Uterus (tissue), 4 donors: ENCODE measurements around the gene CST7. TPM values are rescaled to one million over a fixed set of nuclear protein-coding genes. Genes with fewer than 3 reads are reported as not detected.
A peak's percentile ranks its signal among the peaks of the same experiment; 100 is the strongest.
"Not testable (repeated sequence)": the region's sequence is repeated elsewhere in the genome, so short reads cannot be mapped to it uniquely, and the experiment has no call there.

Source experiments
- DNase-seq, 2 donors: peaks; one replicate each; pipeline ENCODE4 v3.0.0-alpha.2; 2019 to 2020
- H3K27ac ChIP-seq, 2 donors: fragments of 200-600 bp; sonication (generic); 1 replicate in 1 of 2; 2 replicates in 1 of 2; pipeline ENCODE4 v1.5.1; 2016 to 2018
- H3K27me3 ChIP-seq, 2 donors: fragments of 200-600 bp; sonication (generic); one replicate each; pipeline ENCODE4 v1.5.1; 2018 to 2019; ENCODE audit warnings: control low read depth in 1 of 2
- H3K36me3 ChIP-seq, 2 donors: fragments of 200-600 bp; sonication (generic); one replicate each; pipeline ENCODE4 v1.5.1; 2019; ENCODE audit warnings: control low read depth in 1 of 2
- H3K4me1 ChIP-seq, 2 donors: fragments of 200-600 bp; sonication (generic); one replicate each; pipeline ENCODE4 v1.5.1; 2018 to 2019; ENCODE audit warnings: control low read depth in 1 of 2
- H3K4me3 ChIP-seq, 2 donors: fragments of 200-600 bp; sonication (generic); 1 replicate in 1 of 2; 2 replicates in 1 of 2; pipeline ENCODE4 v1.5.1; 2018 to 2019; ENCODE audit warnings: mild to moderate bottlenecking in 1 of 2
- H3K9me3 ChIP-seq, 2 donors: fragments of 200-600 bp; sonication (generic); one replicate each; pipeline ENCODE4 v1.5.1; 2019; ENCODE audit warnings: control low read depth in 1 of 2
- POLR2A ChIP-seq, 2 donors: fragments of 450-650 bp; IDR thresholded peaks; one replicate each; pipeline ENCODE4 v1.6.1; 2016; ENCODE audit warnings: antibody characterized with exemption in 2 of 2, mild to moderate bottlenecking in 1 of 2, moderate library complexity in 1 of 2
- intact Hi-C: fragments of 100-400 bp; cut with DNase I; formaldehyde crosslinking; loops from one replicate; pipeline ENCODE4 v1.15.1; 2023; ENCODE audit warnings: low total_unique reads
- total RNA-seq, 4 donors: library from RNA; depleted of rRNA in 3 of 4; stranded (reverse); fragments of >200 nt in 3 of 4; gene quantifications; one replicate each; pipeline versions ENCODE4 v1.1.0 to v1.2.4, GENCODE V29; 2014 to 2023
- TF ChIP-seq, protein P1 (sequence below), 4 experiments: fragments of 200-600 bp in 2 of 4; fragments of 450-650 bp in 2 of 4; sonication (generic) in 2 of 4; IDR thresholded peaks; one replicate each; pipeline ENCODE4 v1.5.1; 2016 to 2019; ENCODE audit warnings: antibody characterized with exemption in 4 of 4, mild to moderate bottlenecking in 2 of 4, moderate library complexity in 1 of 4
- donor health status: DM: yes; HTN: yes; CAD: no.

CST7 gene
- total RNA-seq, 4 donors from 2014 or later, result 0.97 to 1.8 (median 1.2) TPM; not detected in 1

DNA sequence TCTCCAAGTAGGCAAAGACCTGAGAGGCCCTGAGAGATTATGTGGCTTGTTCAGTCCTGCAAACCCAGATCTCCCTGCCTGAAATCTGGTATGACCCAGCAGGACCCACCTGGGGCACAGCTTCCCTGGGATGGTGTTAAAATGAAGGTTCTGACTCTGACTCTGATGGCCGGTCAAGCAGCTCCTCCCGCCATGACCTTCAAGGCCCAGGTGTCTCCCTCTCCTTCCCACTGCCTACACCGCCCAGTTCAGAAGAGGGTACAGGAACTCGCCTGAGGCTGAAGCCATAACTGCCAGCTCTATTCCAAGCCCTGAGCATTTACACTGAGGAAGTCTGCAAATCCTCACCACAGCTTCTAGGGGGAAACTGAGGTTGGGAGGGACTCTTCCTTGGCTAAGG, 5.9 kb upstream of the CST7 start:
- Histone ChIP-seq H3K4me3 (no peak overlapping the region), H3K27me3 (no peaks in the 10 kb centered on the region), H3K9me3 (no peaks in the 10 kb centered on the region), H3K4me1 (no peaks in the 10 kb centered on the region), H3K36me3 (no peaks in the 10 kb centered on the region), H3K27ac (no peak overlapping the region)
- intact Hi-C loops, result no loop called here
- TF ChIP-seq, protein P1, sequence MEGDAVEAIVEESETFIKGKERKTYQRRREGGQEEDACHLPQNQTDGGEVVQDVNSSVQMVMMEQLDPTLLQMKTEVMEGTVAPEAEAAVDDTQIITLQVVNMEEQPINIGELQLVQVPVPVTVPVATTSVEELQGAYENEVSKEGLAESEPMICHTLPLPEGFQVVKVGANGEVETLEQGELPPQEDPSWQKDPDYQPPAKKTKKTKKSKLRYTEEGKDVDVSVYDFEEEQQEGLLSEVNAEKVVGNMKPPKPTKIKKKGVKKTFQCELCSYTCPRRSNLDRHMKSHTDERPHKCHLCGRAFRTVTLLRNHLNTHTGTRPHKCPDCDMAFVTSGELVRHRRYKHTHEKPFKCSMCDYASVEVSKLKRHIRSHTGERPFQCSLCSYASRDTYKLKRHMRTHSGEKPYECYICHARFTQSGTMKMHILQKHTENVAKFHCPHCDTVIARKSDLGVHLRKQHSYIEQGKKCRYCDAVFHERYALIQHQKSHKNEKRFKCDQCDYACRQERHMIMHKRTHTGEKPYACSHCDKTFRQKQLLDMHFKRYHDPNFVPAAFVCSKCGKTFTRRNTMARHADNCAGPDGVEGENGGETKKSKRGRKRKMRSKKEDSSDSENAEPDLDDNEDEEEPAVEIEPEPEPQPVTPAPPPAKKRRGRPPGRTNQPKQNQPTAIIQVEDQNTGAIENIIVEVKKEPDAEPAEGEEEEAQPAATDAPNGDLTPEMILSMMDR (IDR thresholded peaks at IDR 0.05), result no peak
- no peak for TF ChIP-seq POLR2A (IDR thresholded peaks at IDR 0.05)
- no peak for DNase-seq

DNA sequence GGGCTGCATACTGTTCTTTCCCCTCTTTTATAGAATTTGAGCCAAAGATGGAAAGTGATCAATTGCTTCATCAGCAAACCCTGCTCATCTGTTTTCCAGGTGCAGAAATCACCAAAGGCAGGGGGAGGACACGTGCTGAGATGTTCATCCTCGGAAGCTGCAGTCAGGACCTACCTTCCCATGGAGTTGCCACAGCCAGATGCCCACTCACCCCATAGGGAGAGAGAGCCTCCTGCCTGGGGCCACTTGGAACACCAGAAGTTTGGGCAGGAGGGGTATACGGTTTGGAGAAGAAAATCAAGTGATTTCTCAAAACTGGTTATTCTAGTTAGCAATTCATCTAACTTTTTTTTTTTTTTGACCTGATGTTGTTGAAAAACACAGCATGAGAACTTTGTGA, 5.3 kb upstream of the CST7 start:
- no peak for DNase-seq
- TF ChIP-seq POLR2A (IDR thresholded peaks at IDR 0.05), result no peak
- TF ChIP-seq, protein P1 (IDR thresholded peaks at IDR 0.05), result no peak
- no peak overlapping the region for H3K4me3 ChIP-seq
- H3K36me3 ChIP-seq, result no peaks in the 10 kb centered on the region
- H3K27me3 ChIP-seq, result no peaks in the 10 kb centered on the region
- no peaks in the 10 kb centered on the region for H3K4me1 ChIP-seq
- no peak overlapping the region for H3K27ac ChIP-seq
- intact Hi-C loops, result no loop called here
- no peaks in the 10 kb centered on the region for H3K9me3 ChIP-seq

DNA sequence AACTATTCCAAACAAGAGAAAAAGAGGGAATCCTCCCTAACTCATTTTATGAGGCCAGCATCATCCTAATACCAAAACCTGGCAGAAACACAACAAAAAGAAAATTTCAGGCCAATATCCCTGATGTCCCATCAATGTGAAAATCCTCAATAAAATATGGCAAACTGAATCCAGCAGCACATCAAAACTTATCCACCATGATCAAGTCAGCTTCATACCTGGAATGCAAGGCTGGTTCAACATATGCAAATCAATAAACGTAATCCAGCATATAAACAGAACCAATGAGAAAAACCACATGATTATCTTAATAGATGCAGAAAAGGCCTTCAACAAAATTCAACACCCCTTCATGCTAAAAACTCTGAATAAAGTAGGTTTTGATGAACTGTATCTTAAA, 2.7 kb upstream of the CST7 start:
- H3K4me1 ChIP-seq, H3K4me3 ChIP-seq, intact Hi-C loops, H3K9me3 ChIP-seq, H3K36me3 ChIP-seq, DNase-seq, H3K27me3 ChIP-seq, H3K27ac ChIP-seq: not testable (repeated sequence)

DNA sequence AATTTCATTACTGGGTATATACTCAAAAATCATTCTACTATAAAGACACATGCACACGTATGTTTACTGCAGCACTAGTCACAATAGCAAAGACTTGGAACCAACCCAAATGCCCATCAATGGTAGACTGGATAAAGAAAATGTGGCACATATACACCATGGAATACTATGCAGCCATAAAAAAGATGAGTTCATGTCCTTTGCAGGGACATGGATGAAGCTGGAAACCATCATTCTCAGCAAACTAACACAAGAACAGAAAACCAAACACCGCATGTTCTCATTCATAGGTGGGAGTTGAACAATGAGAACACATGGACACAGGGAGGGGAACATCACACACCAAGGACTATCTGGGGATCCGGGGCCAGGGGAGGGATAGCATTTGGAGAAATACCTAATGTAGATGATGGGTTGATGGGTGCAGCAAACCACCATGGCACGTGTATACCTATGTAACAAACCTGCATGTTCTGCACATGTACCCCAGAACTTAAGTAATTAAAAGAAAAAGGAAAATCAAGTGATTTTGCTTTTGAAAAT, 602 bp upstream of the CST7 start:
- H3K27me3 ChIP-seq, H3K36me3 ChIP-seq, H3K4me1 ChIP-seq, H3K4me3 ChIP-seq, H3K9me3 ChIP-seq, DNase-seq, intact Hi-C loops, H3K27ac ChIP-seq: not testable (repeated sequence)

DNA sequence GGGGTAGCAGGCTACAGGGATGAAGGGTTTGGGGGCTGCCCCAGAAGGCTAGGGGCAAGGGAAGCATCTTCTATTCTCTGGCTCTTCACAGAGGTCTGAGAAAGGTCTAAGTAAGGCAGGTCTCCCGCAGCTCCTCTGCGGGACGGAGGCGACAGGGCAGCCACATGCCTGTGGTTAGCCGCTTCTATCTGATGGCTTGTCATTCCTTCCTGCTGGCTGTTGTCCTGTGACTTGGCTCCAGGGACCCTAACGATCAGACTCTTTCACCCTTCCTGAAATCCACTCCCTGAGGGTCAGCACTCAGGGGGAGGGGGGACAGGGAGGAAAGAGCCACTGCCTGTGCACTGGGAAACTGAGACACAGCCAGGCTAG, 673 bp downstream of the CST7 start:
- no peak for DNase-seq
- Histone ChIP-seq H3K27ac (no peak overlapping the region), H3K27me3 (no peaks in the 10 kb centered on the region), H3K4me1 (no peaks in the 10 kb centered on the region), H3K4me3 (no peak overlapping the region), H3K9me3 (no peaks in the 10 kb centered on the region), H3K36me3 (no peaks in the 10 kb centered on the region)
- intact Hi-C loops, result no loop called here
- no peak for TF ChIP-seq POLR2A (IDR thresholded peaks at IDR 0.05)
- TF ChIP-seq, protein P1 (IDR thresholded peaks at IDR 0.05), result no peak

DNA sequence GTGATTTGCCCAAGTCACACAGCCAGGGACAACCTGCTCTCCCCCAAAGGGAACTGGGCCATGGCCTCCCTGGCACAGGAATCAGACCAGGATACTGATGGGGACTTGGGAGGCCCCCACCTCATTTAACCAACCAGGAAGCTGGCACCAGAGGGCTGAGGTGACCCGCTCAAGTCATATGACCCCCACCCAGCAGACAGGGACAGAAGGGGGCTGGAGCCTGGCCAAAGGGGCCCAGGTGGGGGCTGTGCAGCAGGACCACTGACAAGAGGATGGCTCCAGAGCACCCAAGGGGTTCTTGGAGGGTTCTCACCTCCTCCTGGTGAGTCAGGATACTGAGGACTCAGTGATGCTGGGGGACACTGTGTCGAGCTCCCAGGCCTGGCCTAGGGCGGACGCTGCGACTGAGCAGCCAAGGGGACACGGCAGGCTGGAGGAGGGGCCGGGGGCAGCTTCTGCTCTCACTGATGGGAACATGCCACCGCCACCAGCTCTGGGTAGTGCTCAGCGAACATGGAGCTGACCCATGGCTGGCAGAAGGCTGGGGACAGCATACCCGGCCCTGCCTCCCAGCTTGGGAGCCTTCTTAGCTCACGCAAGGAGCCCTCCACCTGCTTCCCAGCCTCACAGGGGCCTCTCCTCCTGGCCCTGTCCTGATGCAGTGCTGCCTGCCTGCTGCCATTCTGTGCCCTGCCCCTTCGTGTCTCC, 1.2 kb downstream of the CST7 start:
- DNase-seq, result peak in 1 of 2 donors; percentile 11
- Histone ChIP-seq H3K36me3 (no peaks in the 10 kb centered on the region), H3K4me1 (no peaks in the 10 kb centered on the region), H3K9me3 (no peaks in the 10 kb centered on the region), H3K27ac (no peak overlapping the region), H3K4me3 (no peak overlapping the region), H3K27me3 (no peaks in the 10 kb centered on the region)
- TF ChIP-seq, protein P1 (IDR thresholded peaks at IDR 0.05), result no peak
- no peak for TF ChIP-seq POLR2A (IDR thresholded peaks at IDR 0.05)
- intact Hi-C loops, result no loop called here
